GM12873 (cell line): ENCODE measurements around the gene LIMA1.

Source experiments
- CTCF ChIP-seq: IDR thresholded peaks from 2 replicates; pipeline ENCODE4 v1.5.1; 2012; ENCODE audit warnings: low read depth, mild to moderate bottlenecking, moderate library complexity, low read length, control low read depth; ENCODE audit not compliant: insufficient read depth; ENCODE audit errors: missing control alignments

Gene LIMA1

GRCh38 chr12:50221228-50222008, 61.9 kb downstream of the LIMA1 start:
- TF ChIP-seq CTCF: no peak

GRCh38 chr12:50220363-50220995, 62.8 kb downstream of the LIMA1 start:
- no peak for TF ChIP-seq CTCF

GRCh38 chr12:50219544-50219943, 63.8 kb downstream of the LIMA1 start:
- TF ChIP-seq CTCF: no peak

- no peak for TF ChIP-seq CTCF
Observed at GRCh38 chr12:50218386-50218785, 64.9 kb downstream of the LIMA1 start.

- TF ChIP-seq CTCF: no peak
Observed at GRCh38 chr12:50217202-50217601, 66.1 kb downstream of the LIMA1 start.

- TF ChIP-seq CTCF: no peak
Observed at GRCh38 chr12:50215033-50215432, 68.3 kb downstream of the LIMA1 start.

- TF ChIP-seq CTCF: no peak
Observed at GRCh38 chr12:50214018-50214417, 69.3 kb downstream of the LIMA1 start.
